ENCODE results near the gene PSMB7.

The PSMB7 gene

DNA sequence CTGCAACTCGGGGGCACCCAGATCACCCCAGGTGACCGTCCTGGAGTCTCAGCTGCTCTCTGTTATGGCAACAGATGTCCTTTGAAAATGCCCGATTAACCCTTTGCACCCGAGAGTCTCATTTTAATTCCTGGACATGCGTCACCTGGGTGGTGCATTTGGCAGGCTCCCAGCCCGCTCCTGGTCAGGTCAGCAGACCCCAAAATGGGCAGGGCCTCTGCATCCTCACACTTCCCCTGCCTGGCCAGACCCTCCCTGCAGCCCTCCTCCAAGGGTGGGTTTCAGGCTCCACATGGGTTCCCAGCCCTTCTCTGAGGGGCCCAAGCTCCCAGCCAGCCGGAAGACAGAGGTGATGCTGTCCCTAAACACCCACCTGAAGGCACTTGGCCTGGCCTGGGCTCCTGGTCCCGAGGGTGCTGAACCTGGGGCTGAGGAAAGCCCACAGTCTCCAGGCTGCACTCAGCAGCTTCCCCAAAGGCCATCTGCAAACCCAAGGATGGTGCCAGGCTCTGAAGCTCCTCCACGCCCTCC, 69.4 kb downstream of the PSMB7 start:
- DNase-seq (ENCODE audit: low read depth in 2 of 2), result no peak

DNA sequence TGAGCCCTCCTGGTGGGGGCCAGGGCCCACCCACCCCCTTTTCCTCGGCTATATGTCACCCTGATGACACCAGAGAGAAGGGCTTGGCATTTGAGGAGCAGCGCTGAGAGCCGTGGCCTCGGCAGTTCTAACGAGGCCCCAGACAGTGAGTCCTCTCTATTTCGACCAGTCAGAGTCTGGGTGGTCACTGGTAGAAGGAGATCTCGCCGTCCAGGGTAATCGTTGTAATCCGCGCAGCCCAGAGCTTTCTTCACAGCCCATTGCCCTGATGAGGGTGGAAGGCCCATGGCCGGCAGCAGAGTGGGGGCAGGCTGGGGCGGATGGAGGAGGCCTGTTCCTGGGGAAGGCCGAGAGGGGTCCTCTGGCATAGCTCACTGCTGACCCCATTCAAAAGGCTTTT, 70.2 kb downstream of the PSMB7 start:
- no peak for DNase-seq (ENCODE audit: low read depth in 2 of 2)

DNA sequence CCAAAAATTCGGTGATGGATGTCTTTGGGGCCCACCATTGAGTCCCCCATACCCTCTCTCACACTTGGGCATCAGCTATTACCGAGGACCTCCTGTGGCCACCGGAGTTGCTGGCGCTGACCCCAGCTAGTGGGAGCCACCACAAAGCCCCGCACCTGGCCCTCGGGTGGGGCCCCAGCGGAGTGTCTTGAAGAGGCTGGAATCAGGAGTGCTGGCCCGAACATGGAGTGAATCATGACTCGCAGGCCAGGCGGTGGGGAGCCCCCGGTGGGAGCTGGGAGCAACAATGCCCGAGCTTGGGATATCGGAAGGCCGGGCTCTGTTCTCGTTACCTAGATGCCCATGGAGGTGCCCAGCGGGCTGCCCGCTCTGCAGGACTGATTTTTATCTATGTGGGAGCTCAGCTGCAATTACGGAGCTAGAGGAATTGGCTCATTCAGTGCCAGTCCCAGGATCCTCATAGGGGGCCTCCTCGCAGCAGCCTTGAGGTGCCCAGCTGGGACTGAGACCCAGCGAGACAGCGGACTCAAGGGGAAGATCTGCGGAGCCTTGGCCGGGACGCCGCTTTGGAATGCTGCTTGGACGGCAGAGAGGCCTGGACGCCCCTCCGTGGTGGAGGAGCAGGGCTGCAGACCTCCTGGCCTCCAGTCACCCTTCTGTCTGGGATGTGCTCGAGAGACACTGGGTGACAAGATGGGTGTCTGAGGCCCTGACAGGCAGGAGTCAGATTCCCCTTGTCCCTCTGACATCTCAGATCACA, 70.8 kb downstream of the PSMB7 start:
- DNase-seq (ENCODE audit: low read depth in 2 of 2), result no peak

DNA sequence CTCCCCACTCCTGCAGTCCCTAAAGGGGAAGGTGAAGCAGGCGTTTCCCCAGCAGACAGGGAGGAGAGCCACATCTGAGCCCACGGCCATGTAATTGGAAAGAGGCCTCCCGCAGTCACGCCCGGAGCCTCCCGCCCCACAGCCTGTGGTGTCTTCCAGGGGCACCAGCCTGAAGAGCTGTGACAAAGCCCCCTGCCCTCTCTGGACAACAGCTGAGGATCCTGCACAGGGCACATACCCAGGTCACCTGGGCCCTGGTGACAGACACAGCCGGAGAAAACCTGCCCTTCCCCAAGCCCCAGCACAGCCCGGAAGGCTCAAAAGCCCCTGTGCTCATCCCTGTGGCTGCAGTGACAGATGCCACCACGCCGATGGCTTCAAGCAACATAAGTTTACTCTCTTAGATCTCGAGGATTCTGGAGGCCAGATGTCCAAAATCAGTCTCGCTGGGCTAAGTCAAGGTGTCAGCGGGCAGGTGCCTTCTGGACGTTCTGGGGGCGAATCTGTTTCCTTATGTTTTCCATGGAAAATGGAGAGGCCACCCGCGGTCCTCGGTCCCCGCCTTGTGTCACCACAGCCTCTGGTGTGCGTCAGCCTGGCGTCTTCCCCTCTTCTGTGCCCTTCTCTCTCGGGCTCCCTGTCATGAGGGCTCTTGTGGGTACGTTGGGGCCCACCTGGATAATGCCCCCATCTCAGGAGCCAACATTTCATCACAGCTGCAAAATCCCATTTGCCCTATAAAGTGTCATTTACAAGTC, 71.5 kb downstream of the PSMB7 start:
- DNase-seq (ENCODE audit: low read depth in 2 of 2), result no peak

DNA sequence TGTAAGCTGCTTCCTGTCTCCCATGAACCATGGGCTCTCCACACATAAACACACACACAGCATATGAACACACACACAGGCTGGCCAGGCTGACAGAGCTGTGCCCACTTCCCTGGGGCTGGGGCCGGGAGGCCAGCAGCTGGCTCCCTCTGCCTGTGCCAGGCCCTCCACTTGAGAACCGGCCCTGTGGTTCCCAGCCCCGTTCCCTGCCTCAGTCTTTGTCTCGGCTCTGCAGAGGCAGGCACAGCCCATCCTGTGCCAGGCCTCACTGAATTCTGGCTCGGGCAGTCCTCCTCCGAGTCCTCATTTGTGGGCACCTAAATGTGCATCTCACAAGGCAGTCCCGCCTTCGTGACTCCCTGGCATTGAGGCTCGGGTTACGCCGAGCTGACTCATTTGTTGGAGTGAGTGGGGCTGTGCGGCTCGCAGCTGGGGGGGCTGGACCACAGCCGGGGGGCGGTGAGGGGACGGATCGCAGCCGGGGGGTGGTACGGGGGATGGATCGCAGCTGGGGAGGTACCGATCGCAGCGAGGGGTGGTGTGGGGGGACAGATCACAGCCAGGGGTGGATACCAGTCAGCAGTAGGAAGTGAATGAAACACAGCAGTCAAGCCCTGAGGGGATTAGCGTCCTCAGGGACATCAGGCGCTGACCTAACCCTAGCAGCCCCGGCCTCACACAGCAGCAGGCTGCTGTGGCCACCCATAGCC, 72.3 kb downstream of the PSMB7 start:
- DNase-seq (ENCODE audit: low read depth in 2 of 2), result no peak

DNA sequence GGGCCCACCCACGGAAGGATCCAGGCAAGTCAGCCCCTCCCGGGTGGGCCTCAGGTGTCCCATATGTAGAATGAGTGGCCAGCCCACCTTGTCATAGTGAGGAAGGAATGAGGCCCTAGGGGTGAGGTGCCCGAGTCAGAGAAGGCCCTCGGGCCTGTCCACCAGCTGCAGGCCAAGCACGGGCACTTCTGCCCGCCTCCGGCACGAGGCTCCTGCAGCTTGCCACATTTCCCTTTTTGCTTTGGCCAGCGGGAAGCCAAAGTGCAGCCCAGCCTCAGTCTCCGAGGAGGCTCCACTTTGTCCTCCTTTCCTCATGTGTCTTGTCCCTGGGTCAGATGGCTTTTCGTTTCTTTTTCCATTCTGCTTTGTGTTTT, 72.9 kb downstream of the PSMB7 start:
- no peak for DNase-seq (ENCODE audit: low read depth in 2 of 2)

DNA sequence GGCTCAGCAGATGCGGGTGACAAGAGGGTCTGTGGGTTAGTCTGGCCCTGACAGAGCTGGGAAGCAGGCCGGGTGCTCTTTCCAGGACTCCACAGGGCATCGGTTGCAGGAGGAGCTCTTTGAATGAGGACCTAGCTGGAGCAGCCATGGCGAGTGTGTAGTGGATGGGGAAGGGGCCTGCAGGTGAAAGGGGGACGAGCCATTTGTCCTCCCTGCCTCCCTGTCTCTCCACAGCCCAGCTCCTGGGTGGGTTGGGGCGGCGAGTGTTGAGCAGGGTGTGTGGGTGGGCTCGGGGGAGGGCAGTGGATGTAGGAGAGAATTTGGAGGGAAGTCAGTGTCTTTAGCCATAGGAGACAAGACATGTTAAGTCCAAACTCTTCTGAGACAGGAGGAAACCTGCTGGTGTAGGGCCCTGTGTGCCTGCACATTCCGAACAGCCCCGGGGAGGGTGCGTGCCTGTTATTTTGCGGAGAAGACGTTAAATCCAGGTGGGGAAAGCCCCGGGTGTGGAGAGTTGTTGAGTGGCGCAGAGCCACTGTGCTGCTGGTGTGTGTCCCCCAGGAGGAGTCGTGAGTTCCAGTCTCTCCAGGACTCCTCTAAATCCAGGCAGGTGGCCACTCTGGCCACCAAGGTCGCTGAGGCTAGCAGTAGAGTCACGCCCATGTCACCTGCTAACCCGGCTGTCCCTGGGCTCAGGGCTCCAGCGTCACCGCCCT, 73.6 kb downstream of the PSMB7 start:
- no peak for DNase-seq (ENCODE audit: low read depth in 2 of 2)

DNA sequence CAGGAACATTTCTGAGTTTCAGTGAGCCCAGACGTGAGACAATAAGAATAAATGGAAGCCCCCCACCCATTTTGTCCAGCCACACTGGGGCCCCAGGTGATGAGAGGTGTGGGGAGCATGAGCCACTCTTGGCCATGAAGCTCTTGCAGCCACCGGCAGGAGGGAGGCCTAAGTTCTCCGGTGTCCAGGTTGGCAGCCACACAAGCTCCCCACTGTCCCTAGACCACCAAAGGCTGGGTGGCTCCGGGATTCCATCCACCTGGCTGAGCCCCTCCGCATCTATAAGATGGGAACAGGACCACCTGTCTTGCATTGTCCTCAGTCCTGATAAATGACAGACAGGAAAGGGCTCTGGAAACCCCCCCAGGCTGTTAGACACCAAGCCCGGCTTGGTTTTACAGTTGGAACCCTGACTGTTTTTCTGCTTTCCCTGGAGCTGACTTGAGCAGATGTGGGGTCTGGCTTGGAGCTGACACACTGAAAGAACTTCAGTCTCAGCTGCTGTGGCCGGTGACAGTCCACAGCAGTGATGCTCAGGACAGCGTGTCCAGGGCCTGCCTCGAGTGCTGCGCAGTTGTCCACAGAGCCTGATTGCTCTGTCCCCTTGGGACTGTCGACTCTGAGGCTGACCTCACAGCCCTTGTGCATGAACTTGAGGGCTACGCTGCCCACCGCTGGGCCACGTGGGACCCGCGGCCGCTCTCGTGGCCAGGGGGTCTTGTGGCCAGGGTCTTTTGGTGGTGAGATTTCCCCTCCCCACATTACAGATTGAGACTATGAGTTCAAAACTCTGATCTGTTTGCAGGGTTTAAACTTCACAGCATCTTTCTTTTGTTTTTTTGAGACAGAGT, 74.8 kb downstream of the PSMB7 start:
- no peak for DNase-seq (ENCODE audit: low read depth in 2 of 2)

DNA sequence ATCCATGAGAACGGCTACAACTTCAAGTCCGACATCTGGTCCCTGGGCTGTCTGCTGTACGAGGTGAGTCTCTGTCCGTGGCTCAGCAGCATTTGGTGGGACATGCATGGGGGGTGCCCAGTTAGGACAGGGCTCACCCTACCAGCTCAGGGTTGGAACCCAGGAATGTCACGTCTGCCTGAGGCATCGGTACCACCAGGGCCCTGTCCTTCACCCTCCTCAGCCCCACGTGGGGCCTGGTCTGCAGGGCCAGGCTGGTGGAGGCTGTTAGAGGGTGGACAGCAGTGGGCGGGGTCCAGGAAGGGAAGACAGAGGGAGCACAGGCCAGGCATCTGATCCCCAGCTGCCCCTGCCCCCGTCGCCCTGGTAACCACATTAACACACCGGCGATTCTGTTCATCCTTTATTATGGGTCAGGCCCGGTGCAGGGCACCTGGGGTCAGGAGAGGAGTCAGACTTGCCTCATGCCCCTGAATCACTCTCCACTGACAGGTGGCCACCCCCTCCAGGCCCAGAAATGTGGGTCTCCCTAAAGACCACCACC, 75.6 kb downstream of the PSMB7 start:
- no peak for DNase-seq (ENCODE audit: low read depth in 2 of 2)

DNA sequence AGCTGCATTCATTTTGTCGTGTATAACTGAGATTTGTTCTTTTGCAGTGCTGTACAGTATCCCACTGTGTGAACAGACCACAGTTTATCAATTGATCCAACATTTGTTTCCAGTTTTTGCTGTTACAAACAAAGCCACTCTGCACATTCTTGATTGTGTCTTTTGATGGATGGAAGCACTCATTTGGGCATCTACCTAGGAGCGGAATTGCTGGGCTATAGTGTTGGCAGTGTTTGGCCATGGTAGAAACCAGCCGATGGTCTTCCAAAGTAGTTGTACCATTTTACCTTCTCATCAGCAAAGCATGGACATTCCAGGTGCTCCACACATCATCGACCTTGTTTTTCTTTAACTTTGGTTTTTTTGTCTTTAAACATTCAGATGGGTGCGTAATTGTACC, 77.7 kb downstream of the PSMB7 start:
- DNase-seq (ENCODE audit: low read depth in 2 of 2), result no peak

DNA sequence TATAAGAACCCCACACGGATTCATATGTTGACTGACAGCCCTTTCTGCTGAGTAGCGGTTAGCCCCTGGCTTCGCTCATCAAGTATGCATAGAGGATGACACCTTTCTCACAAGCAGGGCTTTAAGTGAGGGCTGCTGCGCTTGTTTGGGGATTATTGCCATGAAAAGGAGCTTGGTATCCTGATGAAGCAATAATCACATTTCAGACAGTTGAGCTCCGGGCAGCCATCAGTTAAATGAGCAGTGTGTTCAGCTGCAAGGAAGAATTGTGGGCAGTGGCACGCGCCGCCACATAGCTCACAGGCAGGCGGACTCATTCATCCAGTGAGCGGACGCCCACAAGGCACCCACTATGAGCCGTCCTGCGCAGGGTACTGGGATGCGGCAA, 79.9 kb downstream of the PSMB7 start:
- no peak for DNase-seq (ENCODE audit: low read depth in 2 of 2)

DNA sequence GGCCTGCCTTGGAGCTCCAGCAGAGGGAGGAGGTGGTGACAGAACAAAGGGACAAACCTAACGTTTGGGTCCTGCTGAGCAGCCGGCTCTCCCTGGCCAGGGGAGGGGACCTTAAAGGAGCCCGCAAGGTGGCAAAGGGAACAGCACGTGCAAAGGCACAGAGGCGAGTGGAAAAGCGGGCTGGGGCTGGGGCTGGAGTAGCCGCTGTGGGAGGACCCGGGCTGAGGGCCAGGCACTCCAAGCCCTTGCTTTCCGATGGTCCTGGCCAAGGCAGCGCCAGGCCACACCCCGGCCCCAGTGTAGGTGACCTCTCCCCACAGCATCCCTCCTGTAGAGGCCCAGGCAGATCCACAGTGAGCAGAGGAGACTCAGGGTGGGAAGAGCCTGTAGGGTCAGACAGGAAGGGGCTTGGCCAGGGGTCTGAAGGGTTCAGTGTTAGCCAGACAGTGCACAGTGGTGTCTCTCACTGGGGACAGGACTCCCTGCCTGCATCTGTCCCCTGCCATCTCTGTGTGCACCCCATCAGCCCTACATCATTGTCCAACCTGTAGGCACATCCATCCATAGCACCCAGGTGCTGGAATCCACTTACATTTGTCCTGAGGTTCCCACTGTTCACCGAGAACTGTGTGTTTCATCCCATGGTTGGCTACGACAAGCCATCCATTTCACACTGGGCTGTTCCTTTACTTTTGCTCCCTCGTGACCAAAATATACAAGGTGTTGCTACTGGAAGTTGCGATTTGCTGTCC, 80.5 kb downstream of the PSMB7 start:
- no peak for DNase-seq (ENCODE audit: low read depth in 2 of 2)

DNA sequence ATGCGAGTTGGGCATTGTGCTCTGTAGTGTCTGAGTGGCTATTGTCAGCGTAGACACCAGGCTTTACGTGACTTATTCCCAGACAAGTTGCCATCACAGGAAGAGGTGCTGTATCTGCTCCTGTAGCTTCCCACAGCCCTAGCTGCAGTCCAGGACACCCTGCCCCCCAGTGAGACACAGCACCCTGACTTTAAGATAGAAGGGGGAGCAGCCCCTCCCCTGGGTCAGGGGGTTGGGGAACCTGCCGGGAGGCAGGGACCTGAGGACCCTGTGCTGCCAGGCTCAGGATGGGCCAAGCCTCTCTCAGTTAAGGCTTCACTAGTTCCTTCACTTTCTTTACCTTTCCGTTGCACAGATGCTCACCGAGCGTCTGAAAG, 82.1 kb downstream of the PSMB7 start:
- DNase-seq (ENCODE audit: low read depth in 2 of 2), result no peak

DNA sequence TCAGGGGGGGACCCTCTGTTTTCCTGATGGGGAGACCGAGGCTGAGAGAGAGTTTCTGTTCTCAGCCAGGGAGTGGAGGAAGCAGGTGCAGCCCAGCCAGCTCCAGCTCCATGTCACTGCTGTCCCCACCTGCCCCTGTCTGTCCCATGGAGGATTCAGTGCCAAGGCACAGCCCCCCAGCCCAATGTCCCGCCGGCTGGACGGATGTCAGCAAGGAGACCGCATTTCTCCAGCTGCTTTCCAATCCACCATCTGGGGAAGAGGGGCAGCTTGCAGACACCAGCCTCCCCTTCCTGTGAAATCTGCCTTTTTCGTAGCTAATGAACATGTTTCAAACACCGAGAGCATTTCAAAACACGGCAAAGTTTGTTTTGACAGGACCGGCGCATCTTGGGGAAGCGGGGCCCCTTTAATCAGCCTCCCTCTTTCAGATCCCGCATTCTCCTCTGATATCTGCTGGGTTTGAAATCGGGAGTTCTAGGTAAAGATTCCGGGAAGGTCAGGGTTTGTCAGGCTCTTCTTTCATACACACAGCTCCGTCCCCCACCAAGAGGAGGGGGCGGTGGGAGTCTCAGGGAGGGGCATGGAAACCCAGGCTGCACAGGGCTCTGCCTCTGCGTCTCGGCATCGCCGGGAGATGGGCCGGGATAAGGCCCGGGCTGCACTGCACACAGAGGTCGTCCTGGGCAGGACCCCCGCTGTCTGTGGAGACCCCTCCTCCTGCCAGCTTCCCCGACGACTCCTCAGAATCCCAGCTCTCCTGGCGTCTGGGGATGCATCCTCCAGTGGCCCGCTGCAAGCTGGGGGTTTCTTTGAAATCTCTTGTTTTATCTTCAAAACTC, 82.7 kb downstream of the PSMB7 start:
- no peak for DNase-seq (ENCODE audit: low read depth in 2 of 2)

DNA sequence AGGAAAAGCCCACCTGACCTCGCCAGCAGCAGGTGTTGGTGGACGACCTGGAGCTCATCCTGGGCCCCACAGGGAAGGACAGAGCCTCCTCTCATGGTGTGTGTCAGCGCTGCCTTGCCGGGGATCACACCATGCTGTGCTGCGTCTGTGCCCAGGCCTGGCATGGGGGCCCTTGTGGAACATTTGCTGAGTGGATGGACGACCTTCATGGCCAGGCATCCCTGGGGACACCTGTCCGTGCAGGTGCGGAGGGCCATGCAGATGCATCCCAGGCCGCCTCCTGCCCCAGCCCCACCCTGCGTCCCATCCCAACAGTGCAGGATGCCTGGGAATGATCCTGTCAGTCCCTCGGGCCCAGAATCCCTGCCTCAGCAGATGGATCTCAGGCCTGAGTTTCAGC, 83.7 kb downstream of the PSMB7 start:
- DNase-seq (ENCODE audit: low read depth in 2 of 2), result no peak

DNA sequence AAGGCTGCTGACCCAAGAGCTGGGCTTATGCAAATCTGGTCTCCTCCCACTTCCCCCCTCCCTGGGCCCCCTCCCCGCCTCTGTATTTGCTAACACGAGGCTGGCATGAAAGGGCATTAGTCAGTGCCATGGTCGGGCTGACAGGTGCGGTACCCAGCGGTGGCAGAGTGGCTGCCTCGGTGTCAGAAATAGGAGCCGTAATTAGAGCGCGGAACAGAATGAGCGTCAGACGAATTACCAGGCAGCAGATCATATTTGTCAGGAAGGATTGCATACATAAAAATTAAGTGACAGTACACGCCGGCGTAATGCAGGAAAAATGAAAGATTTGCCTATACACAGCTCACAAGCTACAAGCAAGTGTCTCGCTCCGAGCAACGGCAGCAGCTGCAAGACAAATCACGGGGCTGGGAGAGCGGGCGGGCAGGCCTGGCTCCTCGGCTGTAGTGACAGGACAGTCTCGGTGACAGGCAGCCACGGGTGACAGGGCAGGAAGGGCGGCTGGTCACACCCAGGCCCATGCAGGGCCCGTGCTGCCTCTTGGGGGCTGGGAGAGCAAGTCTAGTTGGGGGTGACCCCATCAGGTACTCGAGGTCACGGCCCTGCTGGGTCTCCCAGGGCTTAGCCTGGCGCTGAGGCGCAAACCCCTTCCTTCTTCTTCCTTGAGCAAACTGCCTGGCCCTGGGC, 85.1 kb downstream of the PSMB7 start:
- no peak for DNase-seq (ENCODE audit: low read depth in 2 of 2)

DNA sequence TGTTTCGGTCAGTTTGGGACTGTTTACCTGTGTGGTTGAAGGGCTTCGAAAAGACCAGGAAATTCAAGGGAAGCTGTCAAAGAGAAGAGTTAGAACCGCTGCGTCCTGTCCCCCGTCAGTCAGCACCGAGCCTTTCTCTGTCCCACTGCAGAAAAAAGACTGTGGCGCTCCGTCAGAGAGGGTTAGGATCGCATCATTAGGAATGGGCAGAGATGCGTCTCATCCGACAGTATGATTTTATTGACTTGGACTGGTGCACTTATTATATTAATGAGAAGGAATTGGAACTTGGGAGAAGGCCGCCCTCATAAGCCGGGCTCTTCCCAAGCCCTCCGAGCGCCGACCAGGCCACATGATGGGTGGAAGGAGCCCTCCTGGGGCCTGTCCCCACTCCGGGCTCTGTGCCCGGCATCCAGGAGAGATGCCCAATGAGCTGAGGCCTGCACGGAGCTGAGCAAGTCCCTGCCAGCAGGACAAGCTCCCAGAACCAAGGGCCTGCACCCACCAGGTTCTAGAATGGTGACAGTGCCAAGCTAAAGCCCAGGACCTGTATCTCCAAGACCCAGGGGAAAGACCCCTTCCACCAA, 85.9 kb downstream of the PSMB7 start:
- no peak for DNase-seq (ENCODE audit: low read depth in 2 of 2)

DNA sequence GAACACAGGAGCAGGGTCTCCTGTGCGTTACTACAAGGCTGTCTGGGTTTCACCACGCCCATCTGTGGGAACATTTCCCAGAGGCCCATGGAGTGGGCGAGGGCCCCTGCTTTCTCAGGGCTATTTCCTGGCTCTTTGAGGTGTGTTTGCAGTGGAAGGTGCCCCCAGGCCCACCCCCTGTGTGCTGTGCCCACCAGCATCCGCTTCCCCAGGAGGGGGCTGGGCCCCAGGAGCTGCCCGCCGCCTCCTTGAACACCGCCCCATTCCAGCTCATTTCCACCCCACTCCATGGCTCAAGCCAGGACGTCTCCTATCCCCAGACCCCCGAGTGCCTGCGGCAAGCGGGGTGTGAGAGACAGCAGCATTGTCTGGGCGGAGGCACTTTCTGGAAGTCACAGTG, 87.0 kb downstream of the PSMB7 start:
- DNase-seq (ENCODE audit: low read depth in 2 of 2), result no peak
